ENCODE results near the gene DCDC1.

GRCh38 chr11:31001427-31001826, 368.1 kb downstream of the DCDC1 start:
- TF ChIP-seq RAD21 (IDR thresholded peaks at IDR 0.05; ENCODE audit: low read depth), result no peak
- TF ChIP-seq ATF3 (IDR thresholded peaks at IDR 0.05), result no peak
- TF ChIP-seq CTCF (IDR thresholded peaks at IDR 0.05 in 2 of 3, conservative IDR thresholded peaks at IDR 0.05 in 1 of 3; ENCODE audit: borderline replicate concordance in 1 of 3, insufficient read depth in 1 of 3, low read depth in 2 of 3, low read length in 2 of 3), result no peak
- TF ChIP-seq POLR2A (IDR thresholded peaks at IDR 0.05; ENCODE audit: borderline replicate concordance, extremely low read depth, insufficient read depth, insufficient read length), result no peak
- TF ChIP-seq ZBTB33 (IDR thresholded peaks at IDR 0.05; ENCODE audit: extremely low read depth, insufficient replicate concordance, low read length), result no peak
- no peak for TF ChIP-seq POLR2AphosphoS5 (IDR thresholded peaks at IDR 0.05; ENCODE audit: low read depth, low read length)
- TF ChIP-seq FOSL1 (IDR thresholded peaks at IDR 0.05; ENCODE audit: low read depth), result no peak
- no peak for TF ChIP-seq REST (IDR thresholded peaks at IDR 0.05; ENCODE audit: low read depth)
- TF ChIP-seq EZH2phosphoT487 (IDR thresholded peaks at IDR 0.05; ENCODE audit: borderline replicate concordance), result no peak
- TF ChIP-seq MAX (IDR thresholded peaks at IDR 0.05), result no peak
- TF ChIP-seq ZNF274 (IDR thresholded peaks at IDR 0.05; ENCODE audit: low read depth, low read length), result no peak
- TF ChIP-seq SP1 (IDR thresholded peaks at IDR 0.05; ENCODE audit: low read depth), result no peak

Measured in HCT116 (cell line).